HAP-1 (cell line): ENCODE results near the gene RNF123.

ENCODE experiments used
- DNase-seq, 2 experiments: peaks; one replicate each; pipeline ENCODE4 v3.0.0-alpha.2; 2016 to 2020; ENCODE audit warnings: low spot score in 2 of 2
- H3K27me3 ChIP-seq: fragments of 250-450 bp; sonication (Bioruptor Pico); 2 replicates; pipeline ENCODE4 v1.5.1; 2020; ENCODE audit warnings: low read depth, mild to moderate bottlenecking, moderate library complexity
- H3K36me3 ChIP-seq: fragments of 250-450 bp; sonication (Bioruptor Pico); replicated peaks from 2 replicates; pipeline ENCODE4 v1.5.1; 2020; ENCODE audit warnings: mild to moderate bottlenecking
- H3K4me1 ChIP-seq: fragments of 250-450 bp; sonication (Bioruptor Pico); 2 replicates; pipeline ENCODE4 v1.5.1; 2020; ENCODE audit warnings: mild to moderate bottlenecking
- H3K4me3 ChIP-seq: fragments of 250-450 bp; sonication (Bioruptor Pico); 2 replicates; pipeline ENCODE4 v1.5.1; 2020; ENCODE audit warnings: mild to moderate bottlenecking, moderate library complexity
- H3K9me3 ChIP-seq: fragments of 250-450 bp; sonication (Bioruptor Pico); 2 replicates; pipeline ENCODE4 v1.5.1; 2020; ENCODE audit warnings: mild to moderate bottlenecking, moderate library complexity
- in situ Hi-C: fragments of 300-500 bp; cut with MboI; formaldehyde crosslinking; loops from 3 replicates; pipeline ENCODE4 v1.14.3; 2020; ENCODE audit warnings: low sequenced_read_pairs, inconsistent platforms, mixed read lengths

The RNF123 gene

GRCh38 chr3:49707113-49707480 is 17.7 kb downstream of the RNF123 start:
- Histone ChIP-seq H3K36me3 (peaks cover 10% of the 10 kb centered on the region), H3K4me3 (no peak overlapping the region), H3K4me1 (no peaks in the 10 kb centered on the region), H3K27me3 (no peaks in the 10 kb centered on the region), H3K9me3 (no peaks in the 10 kb centered on the region)
- in situ Hi-C loops = no loop called here
- no peak for DNase-seq

- no peak for DNase-seq
- H3K4me1 ChIP-seq = no peaks in the 10 kb centered on the region
- in situ Hi-C loops = no loop called here
- H3K9me3 ChIP-seq = no peaks in the 10 kb centered on the region
- H3K27me3 ChIP-seq = no peaks in the 10 kb centered on the region
- no peak overlapping the region for H3K4me3 ChIP-seq
- H3K36me3 ChIP-seq = no peaks in the 10 kb centered on the region; the same call in none of the 2 replicates
Measured at GRCh38 chr3:49709852-49710251, 20.5 kb downstream of the RNF123 start.

GRCh38 chr3:49711489-49711888 is 22.1 kb downstream of the RNF123 start:
- Histone ChIP-seq H3K4me1 (no peaks in the 10 kb centered on the region), H3K27me3 (no peaks in the 10 kb centered on the region), H3K4me3 (no peak overlapping the region), H3K9me3 (no peaks in the 10 kb centered on the region), H3K36me3 (peaks cover 2% of the 10 kb centered on the region; the same call in 1 of the 2 replicates)
- no peak for DNase-seq
- in situ Hi-C loops = no loop called here

- in situ Hi-C loops = no loop called here
Measured at GRCh38 chr3:49712166-49712565, 22.8 kb downstream of the RNF123 start.

GRCh38 chr3:49712631-49713317 is 23.4 kb downstream of the RNF123 start:
- H3K4me1 ChIP-seq = no peaks in the 10 kb centered on the region
- H3K4me3 ChIP-seq = no peak overlapping the region
- H3K27me3 ChIP-seq = no peaks in the 10 kb centered on the region
- no peaks in the 10 kb centered on the region for H3K9me3 ChIP-seq
- in situ Hi-C loops = no loop called here
- DNase-seq = no peak
- H3K36me3 ChIP-seq = peaks cover 6% of the 10 kb centered on the region; the same call in 1 of the 2 replicates

More at GRCh38 chr3:49712166-49712565, 22.8 kb downstream of the RNF123 start:
- Histone ChIP-seq H3K4me3 (no peak overlapping the region), H3K36me3 (peaks cover 6% of the 10 kb centered on the region; the same call in 1 of the 2 replicates), H3K4me1 (no peaks in the 10 kb centered on the region), H3K9me3 (no peaks in the 10 kb centered on the region), H3K27me3 (no peaks in the 10 kb centered on the region)
- no peak for DNase-seq

- no peaks in the 10 kb centered on the region for H3K27me3 ChIP-seq
- in situ Hi-C loops = no loop called here
- no peaks in the 10 kb centered on the region for H3K9me3 ChIP-seq
- peaks cover 7% of the 10 kb centered on the region for H3K36me3 ChIP-seq
- no peak for DNase-seq
- H3K4me1 ChIP-seq = no peaks in the 10 kb centered on the region
- H3K4me3 ChIP-seq = no peak overlapping the region
Measured at GRCh38 chr3:49713336-49714105, 24.2 kb downstream of the RNF123 start.

GRCh38 chr3:49714728-49715550 is 25.6 kb downstream of the RNF123 start:
- Histone ChIP-seq H3K36me3 (peaks cover 14% of the 10 kb centered on the region), H3K27me3 (no peaks in the 10 kb centered on the region), H3K4me3 (no peak overlapping the region), H3K4me1 (peaks cover 2% of the 10 kb centered on the region), H3K9me3 (0 out of 2 replicates have a peak, but pooled peaks cover 3% of the 10 kb centered on the region)
- in situ Hi-C loops = no loop called here
- DNase-seq = no peak

GRCh38 chr3:49715611-49716121 is 26.3 kb downstream of the RNF123 start:
- peaks cover 14% of the 10 kb centered on the region for H3K36me3 ChIP-seq
- DNase-seq = no peak
- no peaks in the 10 kb centered on the region for H3K27me3 ChIP-seq
- in situ Hi-C loops = no loop called here
- H3K4me1 ChIP-seq = peaks cover 2% of the 10 kb centered on the region
- no peak overlapping the region for H3K4me3 ChIP-seq
- 0 out of 2 replicates have a peak, but pooled peaks cover 3% of the 10 kb centered on the region for H3K9me3 ChIP-seq

GRCh38 chr3:49716169-49716568 is 26.8 kb downstream of the RNF123 start:
- Histone ChIP-seq H3K36me3 (peaks cover 19% of the 10 kb centered on the region), H3K27me3 (no peaks in the 10 kb centered on the region), H3K4me3 (no peak overlapping the region), H3K4me1 (peaks cover 2% of the 10 kb centered on the region), H3K9me3 (0 out of 2 replicates have a peak, but pooled peaks cover 3% of the 10 kb centered on the region)
- in situ Hi-C loops = no loop called here
- no peak for DNase-seq

GRCh38 chr3:49716691-49717210 is 27.4 kb downstream of the RNF123 start:
- Histone ChIP-seq H3K36me3 (peaks cover 25% of the 10 kb centered on the region), H3K4me1 (peaks cover 2% of the 10 kb centered on the region), H3K9me3 (0 out of 2 replicates have a peak, but pooled peaks cover 3% of the 10 kb centered on the region), H3K27me3 (no peaks in the 10 kb centered on the region), H3K4me3 (no peak overlapping the region)
- in situ Hi-C loops = no loop called here
- no peak for DNase-seq

GRCh38 chr3:49717211-49717958 is 28.0 kb downstream of the RNF123 start:
- peaks cover 31% of the 10 kb centered on the region for H3K36me3 ChIP-seq
- 0 out of 2 replicates have a peak, but pooled peaks cover 3% of the 10 kb centered on the region for H3K9me3 ChIP-seq
- no peaks in the 10 kb centered on the region for H3K27me3 ChIP-seq
- H3K4me1 ChIP-seq = peaks cover 2% of the 10 kb centered on the region
- H3K4me3 ChIP-seq = no peak overlapping the region
- DNase-seq = no peak
- in situ Hi-C loops = no loop called here

GRCh38 chr3:49717959-49718857 is 28.9 kb downstream of the RNF123 start:
- peaks cover 37% of the 10 kb centered on the region for H3K36me3 ChIP-seq
- in situ Hi-C loops = no loop called here
- peaks cover 6% of the 10 kb centered on the region for H3K4me1 ChIP-seq
- no peak for DNase-seq
- H3K9me3 ChIP-seq = 0 out of 2 replicates have a peak, but pooled peaks cover 3% of the 10 kb centered on the region
- no peak overlapping the region for H3K4me3 ChIP-seq
- no peaks in the 10 kb centered on the region for H3K27me3 ChIP-seq
